Measurements from ENCODE around the gene ZNF471. TPM values are rescaled to one million over a fixed set of nuclear protein-coding genes. Genes with fewer than 3 reads are reported as not detected.

Gene ZNF471
- total RNA-seq: 4.8 TPM

- DNase-seq (ENCODE audit: low spot score in 2 of 2): peak; percentile 94 to 99
- intact Hi-C loops (cut with DNase I): loop anchor here (1.0 to 2.0 kb wide), 6 partner anchors 31 to 193 kb away; partner anchors contain the start of genes ZFP28, ZNF470, ZNF582 and ZNF667
- peak within 1 kb of the TSS; percentile 56 to 94 for H3K4me3 ChIP-seq
- peaks cover 8 to 13% of the 10 kb centered on the region in 2 donors for H3K36me3 ChIP-seq
- TF ChIP-seq, protein P1, sequence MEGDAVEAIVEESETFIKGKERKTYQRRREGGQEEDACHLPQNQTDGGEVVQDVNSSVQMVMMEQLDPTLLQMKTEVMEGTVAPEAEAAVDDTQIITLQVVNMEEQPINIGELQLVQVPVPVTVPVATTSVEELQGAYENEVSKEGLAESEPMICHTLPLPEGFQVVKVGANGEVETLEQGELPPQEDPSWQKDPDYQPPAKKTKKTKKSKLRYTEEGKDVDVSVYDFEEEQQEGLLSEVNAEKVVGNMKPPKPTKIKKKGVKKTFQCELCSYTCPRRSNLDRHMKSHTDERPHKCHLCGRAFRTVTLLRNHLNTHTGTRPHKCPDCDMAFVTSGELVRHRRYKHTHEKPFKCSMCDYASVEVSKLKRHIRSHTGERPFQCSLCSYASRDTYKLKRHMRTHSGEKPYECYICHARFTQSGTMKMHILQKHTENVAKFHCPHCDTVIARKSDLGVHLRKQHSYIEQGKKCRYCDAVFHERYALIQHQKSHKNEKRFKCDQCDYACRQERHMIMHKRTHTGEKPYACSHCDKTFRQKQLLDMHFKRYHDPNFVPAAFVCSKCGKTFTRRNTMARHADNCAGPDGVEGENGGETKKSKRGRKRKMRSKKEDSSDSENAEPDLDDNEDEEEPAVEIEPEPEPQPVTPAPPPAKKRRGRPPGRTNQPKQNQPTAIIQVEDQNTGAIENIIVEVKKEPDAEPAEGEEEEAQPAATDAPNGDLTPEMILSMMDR (IDR thresholded peaks at IDR 0.05): no peak
- H3K4me1 ChIP-seq: peaks cover 0 to 5% of the 10 kb centered on the region in 2 donors
- no peaks in the 10 kb centered on the region for H3K27me3 ChIP-seq
- peak within 1 kb of the TSS; percentile 92 to 100 for H3K27ac ChIP-seq
- H3K9me3 ChIP-seq: peaks cover 9 to 50% of the 10 kb centered on the region in 2 donors
Observed at GRCh38 chr19:56507446-56508289, at the start of gene ZNF471. TSS of gene ZNF471 (plus strand) at chr19:56507855. CDS start at chr19:56511572, 3,717 bp downstream.

- Histone ChIP-seq H3K4me1 (peaks cover 0 to 7% of the 10 kb centered on the region in 2 donors), H3K9me3 (peaks cover 44 to 79% of the 10 kb centered on the region in 2 donors), H3K27me3 (no peaks in the 10 kb centered on the region), H3K36me3 (peaks cover 8 to 21% of the 10 kb centered on the region in 2 donors), H3K4me3 (no peak overlapping the region), H3K27ac (no peak overlapping the region)
- TF ChIP-seq, protein P1 (IDR thresholded peaks at IDR 0.05): no peak
- DNase-seq (ENCODE audit: low spot score in 2 of 2): no peak
- intact Hi-C loops (cut with DNase I): no loop called here
Observed at GRCh38 chr19:56474308-56474707, 33.3 kb upstream of the ZNF471 start.

GRCh38 chr19:56476093-56476492 is 31.6 kb upstream of the ZNF471 start:
- Histone ChIP-seq H3K27me3 (no peaks in the 10 kb centered on the region), H3K36me3 (peaks cover 6 to 12% of the 10 kb centered on the region in 2 donors), H3K4me1 (peaks cover 0 to 7% of the 10 kb centered on the region in 2 donors), H3K27ac (no peak overlapping the region), H3K9me3 (peaks cover 35 to 76% of the 10 kb centered on the region in 2 donors), H3K4me3 (peak overlapping the region in 1 of 2 donors; percentile 80)
- TF ChIP-seq, protein P1 (IDR thresholded peaks at IDR 0.05): no peak
- intact Hi-C loops (cut with DNase I): loop anchor here (2.0 kb wide), 3 partner anchors 33 to 83 kb away; partner anchors contain the start of genes ZFP28 and ZNF582
- DNase-seq (ENCODE audit: low spot score in 2 of 2): no peak

- H3K27me3 ChIP-seq: no peaks in the 10 kb centered on the region
- H3K4me1 ChIP-seq: peaks cover 0 to 7% of the 10 kb centered on the region in 2 donors
- H3K9me3 ChIP-seq: peaks cover 40 to 76% of the 10 kb centered on the region in 2 donors
- H3K27ac ChIP-seq: peak within 1 kb of the TSS; percentile 52 to 84
- intact Hi-C loops (cut with DNase I): loop anchor here (1.0 to 2.0 kb wide), 4 partner anchors 32 to 84 kb away; partner anchors contain the start of genes ZFP28, ZNF582 and ZNF583
- peaks cover 0 to 5% of the 10 kb centered on the region in 2 donors for H3K36me3 ChIP-seq
- DNase-seq (ENCODE audit: low spot score in 2 of 2): no peak
- TF ChIP-seq, protein P1 (IDR thresholded peaks at IDR 0.05): no peak
- H3K4me3 ChIP-seq: peak within 1 kb of the TSS; percentile 61 to 80
Observed at GRCh38 chr19:56476651-56477428, 30.8 kb upstream of the ZNF471 start, which contains the start of gene ZNF667. TSS of gene ZNF667 (minus strand) at chr19:56477345. CDS start at chr19:56462370, 14,975 bp downstream.
